Activated T-cell treated with anti-CD3 and anti-CD28 coated beads, Interleukin-2, amount 50 U/mL, for 48 hours (primary cell): ENCODE data around the gene LLGL2.
A peak's percentile ranks its signal among the peaks of the same experiment; 100 is the strongest.
"Not testable (repeated sequence)": the region's sequence is repeated elsewhere in the genome, so short reads cannot be mapped to it uniquely, and the experiment has no call there.

Experiments
- DNase-seq, 2 experiments: peaks; one replicate each; pipeline ENCODE4 v3.0.0-alpha.2; 2020

The LLGL2 gene

GRCh38 chr17:75524970-75525805, at the start of gene LLGL2:
Gene LLGL2 (plus strand): TSS chr17:75525697. CDS start chr17:75543427, 17,730 bp downstream.
- peak; percentile 79 to 86 for DNase-seq

GRCh38 chr17:75475851-75476250, 49.6 kb upstream of the LLGL2 start:
- no peak for DNase-seq

GRCh38 chr17:75476271-75476671, 49.2 kb upstream of the LLGL2 start:
- no peak for DNase-seq

GRCh38 chr17:75476752-75477489, 48.6 kb upstream of the LLGL2 start:
- no peak for DNase-seq

- not testable (repeated sequence) for DNase-seq
Measured at GRCh38 chr17:75477490-75477862, 48.0 kb upstream of the LLGL2 start.

GRCh38 chr17:75478508-75478907, 47.0 kb upstream of the LLGL2 start:
- no peak for DNase-seq

- no peak for DNase-seq
Measured at GRCh38 chr17:75480281-75480680, 45.2 kb upstream of the LLGL2 start.

GRCh38 chr17:75481194-75482068, 44.1 kb upstream of the LLGL2 start:
- no peak for DNase-seq

- DNase-seq: no peak
Measured at GRCh38 chr17:75482098-75482942, 43.2 kb upstream of the LLGL2 start.

- no peak for DNase-seq
Measured at GRCh38 chr17:75485688-75486087, 39.8 kb upstream of the LLGL2 start.

- DNase-seq: no peak
Measured at GRCh38 chr17:75486151-75486550, 39.3 kb upstream of the LLGL2 start.

- DNase-seq: no peak
Measured at GRCh38 chr17:75486951-75487350, 38.5 kb upstream of the LLGL2 start.

- peak; percentile 60 to 62 for DNase-seq
Measured at GRCh38 chr17:75487351-75488070, 38.0 kb upstream of the LLGL2 start.

GRCh38 chr17:75488693-75489510, 36.6 kb upstream of the LLGL2 start:
- no peak for DNase-seq

- no peak for DNase-seq
Measured at GRCh38 chr17:75489511-75489955, 36.0 kb upstream of the LLGL2 start.

GRCh38 chr17:75490173-75490743, 35.2 kb upstream of the LLGL2 start:
- no peak for DNase-seq

- no peak for DNase-seq
Measured at GRCh38 chr17:75490953-75491649, 34.4 kb upstream of the LLGL2 start.

- no peak for DNase-seq
Measured at GRCh38 chr17:75491680-75492079, 33.8 kb upstream of the LLGL2 start.

GRCh38 chr17:75492555-75493168, 32.8 kb upstream of the LLGL2 start:
- DNase-seq: no peak
